Colon (tissue), 2 donors: ENCODE measurements around the gene MAPRE3.

Experiments
- FAIRE-seq: peaks from 2 replicates; lab custom pipeline; 2012; peaks lifted over from hg19 to GRCh38; lab: Jason Lieb, UNC
- donor health status: control.
- donor health status: control.

Gene MAPRE3

GRCh38 chr2:27016801-27017325 lies 46.4 kb downstream of the MAPRE3 start:
- FAIRE-seq: no peak

GRCh38 chr2:27018142-27018541 lies 47.7 kb downstream of the MAPRE3 start:
- FAIRE-seq: no peak

GRCh38 chr2:27019459-27019858 lies 49.0 kb downstream of the MAPRE3 start:
- no peak for FAIRE-seq

- no peak for FAIRE-seq
Measured at GRCh38 chr2:27019931-27020855, 49.8 kb downstream of the MAPRE3 start.

- no peak for FAIRE-seq
Measured at GRCh38 chr2:27021253-27022049, 51.0 kb downstream of the MAPRE3 start.

- FAIRE-seq: no peak
Measured at GRCh38 chr2:27023740-27024139, 53.3 kb downstream of the MAPRE3 start.

GRCh38 chr2:27024188-27024587 lies 53.8 kb downstream of the MAPRE3 start:
- no peak for FAIRE-seq

GRCh38 chr2:27024812-27025211 lies 54.4 kb downstream of the MAPRE3 start:
- no peak for FAIRE-seq

GRCh38 chr2:27025281-27025800 lies 54.9 kb downstream of the MAPRE3 start:
- FAIRE-seq: no peak

GRCh38 chr2:27025861-27026851 lies 55.7 kb downstream of the MAPRE3 start:
- no peak for FAIRE-seq

- no peak for FAIRE-seq
Measured at GRCh38 chr2:27027211-27027651, 56.8 kb downstream of the MAPRE3 start.

GRCh38 chr2:27029051-27029450 lies 58.6 kb downstream of the MAPRE3 start:
- FAIRE-seq: no peak

GRCh38 chr2:27032495-27033252 lies 62.2 kb downstream of the MAPRE3 start, which contains the start of gene TMEM214:
TSS of gene TMEM214 (plus strand) at chr2:27032965. CDS start at chr2:27033016, 51 bp downstream.
- no peak for FAIRE-seq

- no peak for FAIRE-seq
Measured at GRCh38 chr2:27033253-27033852, 62.9 kb downstream of the MAPRE3 start.

GRCh38 chr2:27038012-27038411 lies 67.6 kb downstream of the MAPRE3 start:
- no peak for FAIRE-seq

- no peak for FAIRE-seq
Measured at GRCh38 chr2:27038631-27039339, 68.3 kb downstream of the MAPRE3 start.

- no peak for FAIRE-seq
Measured at GRCh38 chr2:27039426-27039825, 69.0 kb downstream of the MAPRE3 start.

- no peak for FAIRE-seq
Measured at GRCh38 chr2:27039871-27040270, 69.4 kb downstream of the MAPRE3 start.

- FAIRE-seq: no peak
Measured at GRCh38 chr2:27040282-27040681, 69.8 kb downstream of the MAPRE3 start.
